ENCODE results near the gene PTPRD. TPM values are rescaled to one million over a fixed set of nuclear protein-coding genes. Genes with fewer than 3 reads are reported as not detected.

PTPRD gene
- total RNA-seq, 2 experiments from 2014 or later = 0.03 TPM; not detected in 1

- ChIA-PET POLR2A (no interaction called here), CTCF (ENCODE audit: unreplicated experiment) (no interaction called here)
- H3K4me3 ChIP-seq (ENCODE audit: low read depth, low read length, poor library complexity, severe bottlenecking) = no peak overlapping the region
- no peaks in the 10 kb centered on the region for H3K9me2 ChIP-seq (ENCODE audit: insufficient read depth, low read length)
- H3K9me3 ChIP-seq (ENCODE audit: low read length) = no peaks in the 10 kb centered on the region
- no peaks in the 10 kb centered on the region for H3K36me3 ChIP-seq (ENCODE audit: insufficient read depth, low read length)
- H3K79me2 ChIP-seq (ENCODE audit: insufficient read depth, low read depth, low read length) = no peaks in the 10 kb centered on the region
- no peaks in the 10 kb centered on the region for H4K20me1 ChIP-seq (ENCODE audit: insufficient read depth, low read length)
- intact Hi-C loops (cut with micrococcal nuclease; ENCODE audit: unreplicated experiment) = no loop called here
- DNase-seq (ENCODE audit: low spot score) = no peak
- no peak overlapping the region for H3K27ac ChIP-seq (ENCODE audit: low read depth, low read length, poor library complexity, severe bottlenecking)
- no peaks in the 10 kb centered on the region for H3K4me1 ChIP-seq (ENCODE audit: insufficient read depth, low read length, poor library complexity, severe bottlenecking)
- no peak for TF ChIP-seq EZH2phosphoT487 (IDR thresholded peaks at IDR 0.05; ENCODE audit: borderline replicate concordance, low read depth, low read length)
- no peak for TF ChIP-seq CTCF (conservative IDR thresholded peaks at IDR 0.05; ENCODE audit: low read length)
- no TSS peak for BruUV-seq (replicated peaks)
- H3K4me2 ChIP-seq (ENCODE audit: low read length) = no peak overlapping the region
- H2AFZ ChIP-seq (ENCODE audit: low read length) = no peak overlapping the region
Observed at GRCh38 chr9:8713811-8714165, 1899.0 kb downstream of the PTPRD start.

GRCh38 chr9:8713149-8713810 lies 1899.5 kb downstream of the PTPRD start:
- no peaks in the 10 kb centered on the region for H4K20me1 ChIP-seq (ENCODE audit: insufficient read depth, low read length)
- no peak overlapping the region for H3K4me3 ChIP-seq (ENCODE audit: low read depth, low read length, poor library complexity, severe bottlenecking)
- ChIA-PET POLR2A (no interaction called here), CTCF (ENCODE audit: unreplicated experiment) (no interaction called here)
- no peak overlapping the region for H3K27ac ChIP-seq (ENCODE audit: low read depth, low read length, poor library complexity, severe bottlenecking)
- intact Hi-C loops (cut with micrococcal nuclease; ENCODE audit: unreplicated experiment) = no loop called here
- TF ChIP-seq CTCF (conservative IDR thresholded peaks at IDR 0.05; ENCODE audit: low read length) = no peak
- no peak for TF ChIP-seq EZH2phosphoT487 (IDR thresholded peaks at IDR 0.05; ENCODE audit: borderline replicate concordance, low read depth, low read length)
- H2AFZ ChIP-seq (ENCODE audit: low read length) = no peak overlapping the region
- H3K4me1 ChIP-seq (ENCODE audit: insufficient read depth, low read length, poor library complexity, severe bottlenecking) = no peaks in the 10 kb centered on the region
- H3K36me3 ChIP-seq (ENCODE audit: insufficient read depth, low read length) = no peaks in the 10 kb centered on the region
- no peaks in the 10 kb centered on the region for H3K79me2 ChIP-seq (ENCODE audit: insufficient read depth, low read depth, low read length)
- BruUV-seq (replicated peaks) = no TSS peak
- H3K9me2 ChIP-seq (ENCODE audit: insufficient read depth, low read length) = no peaks in the 10 kb centered on the region
- H3K4me2 ChIP-seq (ENCODE audit: low read length) = no peak overlapping the region
- DNase-seq (ENCODE audit: low spot score) = no peak
- H3K9me3 ChIP-seq (ENCODE audit: low read length) = no peaks in the 10 kb centered on the region

- POLR2A ChIA-PET = no interaction called here
- Histone ChIP-seq H3K27ac (ENCODE audit: low read depth, low read length, poor library complexity, severe bottlenecking) (no peak overlapping the region), H3K4me2 (ENCODE audit: low read length) (no peak overlapping the region), H4K20me1 (ENCODE audit: insufficient read depth, low read length) (no peaks in the 10 kb centered on the region), H3K36me3 (ENCODE audit: insufficient read depth, low read length) (no peaks in the 10 kb centered on the region), H3K4me1 (ENCODE audit: insufficient read depth, low read length, poor library complexity, severe bottlenecking) (no peaks in the 10 kb centered on the region), H3K79me2 (ENCODE audit: insufficient read depth, low read depth, low read length) (no peaks in the 10 kb centered on the region), H2AFZ (ENCODE audit: low read length) (no peak overlapping the region), H3K4me3 (ENCODE audit: low read depth, low read length, poor library complexity, severe bottlenecking) (no peak overlapping the region), H3K9me2 (ENCODE audit: insufficient read depth, low read length) (no peaks in the 10 kb centered on the region), H3K9me3 (ENCODE audit: low read length) (no peaks in the 10 kb centered on the region)
- CTCF ChIA-PET (ENCODE audit: unreplicated experiment) = no interaction called here
- intact Hi-C loops (cut with micrococcal nuclease; ENCODE audit: unreplicated experiment) = no loop called here
- no peak for TF ChIP-seq EZH2phosphoT487 (IDR thresholded peaks at IDR 0.05; ENCODE audit: borderline replicate concordance, low read depth, low read length)
- no TSS peak for BruUV-seq (replicated peaks)
- DNase-seq (ENCODE audit: low spot score) = no peak
Observed at GRCh38 chr9:8709731-8710130, 1903.1 kb downstream of the PTPRD start.

All from OCI-LY7 (cell line).